Neuron (in vitro differentiated cells): ENCODE data around the gene PODXL2.
"Not testable (repeated sequence)": the region's sequence is repeated elsewhere in the genome, so short reads cannot be mapped to it uniquely, and the experiment has no call there.

ENCODE experiments used
- H2AFZ ChIP-seq: one replicate; pipeline ENCODE4 v1.6.1; 2013; ENCODE audit warnings: low read depth, mild to moderate bottlenecking, inconsistent platforms, low read length, moderate library complexity
- H3K27me3 ChIP-seq: one replicate; pipeline ENCODE4 v1.6.1; 2013; ENCODE audit warnings: low read length; ENCODE audit not compliant: insufficient read depth
- H3K36me3 ChIP-seq: one replicate; pipeline ENCODE4 v1.6.1; 2013; ENCODE audit warnings: low read length; ENCODE audit not compliant: insufficient read depth
- H3K4me1 ChIP-seq: one replicate; pipeline ENCODE4 v1.6.1; 2013; ENCODE audit warnings: low read length; ENCODE audit not compliant: insufficient read depth
- H3K4me3 ChIP-seq: 2 replicates; pipeline ENCODE4 v1.5.1; 2013; ENCODE audit warnings: mild to moderate bottlenecking, low read length, moderate library complexity
- H3K9me3 ChIP-seq: one replicate; pipeline ENCODE4 v1.6.1; 2013; ENCODE audit warnings: low read length

The PODXL2 gene

GRCh38 chr3:127646501-127647046 lies 17.6 kb downstream of the PODXL2 start:
- peaks cover 50% of the 10 kb centered on the region for H3K36me3 ChIP-seq
- no peak overlapping the region for H3K4me3 ChIP-seq
- H3K9me3 ChIP-seq, result no peaks in the 10 kb centered on the region

DNA sequence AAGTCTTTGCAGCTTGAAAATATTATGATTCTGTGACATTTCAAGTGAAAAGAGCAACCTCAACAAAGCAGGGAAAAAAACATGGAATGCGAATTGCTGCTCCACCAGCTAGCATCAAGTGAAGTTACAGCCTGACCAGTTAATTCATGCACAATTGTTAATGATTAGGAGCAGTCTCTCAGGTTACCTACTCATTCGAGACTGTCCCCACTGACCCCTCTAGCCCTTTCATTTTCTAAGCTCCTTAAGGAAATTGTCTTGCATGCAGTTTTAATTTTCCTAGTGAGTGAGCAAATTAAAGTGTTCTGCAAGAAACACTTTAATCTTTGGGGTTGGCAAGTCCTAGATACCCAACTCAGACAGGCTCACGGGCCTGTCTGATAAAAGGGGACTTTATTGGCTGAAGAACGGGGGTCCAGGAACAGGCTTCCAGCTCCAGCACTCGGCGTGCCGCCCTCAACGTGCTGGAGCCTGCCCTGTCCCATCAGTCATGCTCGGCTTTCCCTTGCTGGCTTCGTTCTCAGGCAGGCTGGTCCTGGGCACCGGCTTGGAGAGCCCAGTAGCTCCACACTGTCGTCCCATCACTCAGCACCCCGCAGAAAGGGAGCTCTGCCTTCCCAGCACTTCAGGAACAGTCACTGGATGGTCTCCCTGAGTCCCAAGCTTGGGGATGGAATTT lies 18.3 kb downstream of the PODXL2 start:
- no peak overlapping the region for H2AFZ ChIP-seq
- peaks cover 52% of the 10 kb centered on the region for H3K36me3 ChIP-seq
- no peak overlapping the region for H3K4me3 ChIP-seq
- H3K4me1 ChIP-seq, result no peaks in the 10 kb centered on the region
- no peaks in the 10 kb centered on the region for H3K27me3 ChIP-seq
- H3K9me3 ChIP-seq, result no peaks in the 10 kb centered on the region

More at GRCh38 chr3:127646501-127647046, 17.6 kb downstream of the PODXL2 start:
- Histone ChIP-seq H3K27me3 (no peaks in the 10 kb centered on the region), H3K4me1 (no peaks in the 10 kb centered on the region), H2AFZ (no peak overlapping the region)

- Histone ChIP-seq H2AFZ (no peak overlapping the region), H3K9me3 (no peaks in the 10 kb centered on the region), H3K36me3 (peaks cover 51% of the 10 kb centered on the region), H3K4me1 (no peaks in the 10 kb centered on the region), H3K4me3 (no peak overlapping the region), H3K27me3 (no peaks in the 10 kb centered on the region)
Measured at GRCh38 chr3:127647845-127648204, 18.8 kb downstream of the PODXL2 start.

GRCh38 chr3:127650236-127650635 lies 21.3 kb downstream of the PODXL2 start:
- Histone ChIP-seq H3K27me3 (no peaks in the 10 kb centered on the region), H3K4me3 (no peak overlapping the region), H3K9me3 (no peaks in the 10 kb centered on the region), H3K36me3 (peaks cover 48% of the 10 kb centered on the region), H3K4me1 (no peaks in the 10 kb centered on the region), H2AFZ (no peak overlapping the region)

DNA sequence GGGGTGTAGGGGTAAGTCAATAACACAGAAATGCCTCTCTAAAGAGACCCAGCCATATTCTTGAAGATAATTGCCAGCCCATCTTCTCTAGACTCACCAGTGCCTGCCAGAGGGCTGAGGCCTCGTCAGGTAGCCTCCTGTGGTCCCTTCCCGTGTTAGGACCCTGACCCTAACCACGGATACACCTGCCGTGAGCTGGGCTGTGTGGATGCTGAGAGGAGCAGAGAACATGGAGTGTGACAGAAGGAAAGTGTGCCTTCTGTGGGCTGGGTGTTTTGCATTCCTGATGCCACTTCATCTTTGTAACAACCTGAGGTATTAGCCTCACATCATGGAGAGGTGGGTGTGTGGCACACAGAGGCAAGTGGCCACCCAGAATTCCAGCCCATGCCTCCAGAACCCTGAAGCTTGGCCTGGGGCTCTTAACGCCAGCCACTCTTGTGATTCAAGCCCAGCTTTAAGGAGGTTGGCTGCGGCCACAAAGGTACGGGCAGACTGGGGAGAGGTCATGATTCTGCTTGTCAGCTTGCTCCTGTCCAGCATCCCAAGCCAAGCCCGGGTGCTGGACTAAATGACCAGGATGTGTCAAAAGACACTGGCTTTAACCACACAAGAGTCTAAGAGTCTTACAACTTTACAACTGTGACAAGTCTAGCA lies 22.7 kb downstream of the PODXL2 start:
- Histone ChIP-seq H3K9me3 (no peaks in the 10 kb centered on the region), H3K27me3 (no peaks in the 10 kb centered on the region), H3K36me3 (peaks cover 45% of the 10 kb centered on the region), H3K4me3 (no peak overlapping the region), H2AFZ (no peak overlapping the region), H3K4me1 (no peaks in the 10 kb centered on the region)

DNA sequence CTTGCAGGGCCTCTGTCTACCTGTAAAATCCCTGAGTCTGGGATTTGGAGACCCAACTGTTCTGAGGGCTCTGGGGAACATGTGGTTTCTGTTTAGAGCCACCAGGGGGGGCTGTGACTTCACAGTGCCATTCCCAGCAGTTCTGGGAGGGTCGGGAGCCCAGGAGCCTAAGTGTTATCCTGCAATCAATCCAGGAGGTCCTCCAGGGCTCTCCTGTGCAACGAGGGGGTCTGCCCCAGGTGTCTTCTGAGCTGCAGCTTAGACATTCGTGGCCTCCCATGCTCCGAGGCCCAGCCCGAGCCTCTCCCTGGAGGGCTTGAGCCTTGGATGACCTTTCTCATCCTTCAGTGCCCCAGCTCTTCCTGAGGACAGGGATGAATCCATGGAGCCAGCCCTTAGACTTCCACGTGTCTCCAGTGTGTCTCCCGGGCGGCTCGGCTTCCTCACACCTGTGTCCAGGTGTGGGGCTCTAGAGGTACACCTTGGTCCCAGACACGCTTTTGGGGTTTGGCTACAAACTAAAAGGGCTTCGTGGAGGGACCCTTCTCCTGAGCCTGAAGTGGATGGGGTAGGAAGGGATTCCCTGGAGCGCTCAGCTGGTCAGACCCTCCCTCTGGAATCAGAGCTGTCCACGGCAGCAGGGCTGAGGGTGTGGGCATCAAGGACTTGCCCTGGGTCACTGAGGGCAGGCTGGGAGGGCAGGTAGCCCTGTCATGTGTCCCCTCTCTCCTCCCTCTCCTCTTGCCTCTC lies 23.4 kb downstream of the PODXL2 start:
- H3K4me1 ChIP-seq, result no peaks in the 10 kb centered on the region
- H3K4me3 ChIP-seq, result no peak overlapping the region
- no peak overlapping the region for H2AFZ ChIP-seq
- no peaks in the 10 kb centered on the region for H3K9me3 ChIP-seq
- no peaks in the 10 kb centered on the region for H3K27me3 ChIP-seq
- peaks cover 47% of the 10 kb centered on the region for H3K36me3 ChIP-seq

GRCh38 chr3:127654374-127654773 lies 25.4 kb downstream of the PODXL2 start:
- H3K4me3 ChIP-seq, result no peak overlapping the region
- no peak overlapping the region for H2AFZ ChIP-seq
- peaks cover 40% of the 10 kb centered on the region for H3K36me3 ChIP-seq
- no peaks in the 10 kb centered on the region for H3K9me3 ChIP-seq
- no peaks in the 10 kb centered on the region for H3K27me3 ChIP-seq
- H3K4me1 ChIP-seq, result no peaks in the 10 kb centered on the region

DNA sequence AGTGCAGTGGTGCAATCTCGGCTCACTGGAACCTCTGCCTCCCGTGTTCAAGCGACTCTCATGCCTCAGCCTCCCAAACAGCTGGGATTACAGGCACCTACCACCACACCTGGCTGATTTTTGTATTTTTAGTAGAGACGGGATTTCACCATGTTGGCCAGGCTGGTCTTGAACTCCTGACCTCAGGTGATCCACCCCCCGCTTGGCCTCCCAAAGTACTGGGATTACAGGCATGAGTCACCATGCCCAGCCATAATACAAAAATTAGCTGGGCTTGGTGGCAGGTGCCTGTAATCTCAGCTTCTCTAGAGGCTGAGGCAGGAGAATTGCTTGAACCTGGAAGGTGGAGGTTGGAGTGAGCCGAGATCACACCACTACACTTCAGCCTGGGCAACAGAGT lies 26.0 kb downstream of the PODXL2 start:
- peaks cover 43% of the 10 kb centered on the region for H3K36me3 ChIP-seq
- H3K4me1 ChIP-seq, H3K9me3 ChIP-seq, H3K4me3 ChIP-seq, H3K27me3 ChIP-seq, H2AFZ ChIP-seq: not testable (repeated sequence)

GRCh38 chr3:127655641-127656040 lies 26.7 kb downstream of the PODXL2 start:
- Histone ChIP-seq H3K9me3 (no peaks in the 10 kb centered on the region), H3K36me3 (peaks cover 46% of the 10 kb centered on the region), H3K4me3 (no peak overlapping the region), H3K4me1 (peaks cover 8% of the 10 kb centered on the region), H3K27me3 (no peaks in the 10 kb centered on the region), H2AFZ (no peak overlapping the region)

DNA sequence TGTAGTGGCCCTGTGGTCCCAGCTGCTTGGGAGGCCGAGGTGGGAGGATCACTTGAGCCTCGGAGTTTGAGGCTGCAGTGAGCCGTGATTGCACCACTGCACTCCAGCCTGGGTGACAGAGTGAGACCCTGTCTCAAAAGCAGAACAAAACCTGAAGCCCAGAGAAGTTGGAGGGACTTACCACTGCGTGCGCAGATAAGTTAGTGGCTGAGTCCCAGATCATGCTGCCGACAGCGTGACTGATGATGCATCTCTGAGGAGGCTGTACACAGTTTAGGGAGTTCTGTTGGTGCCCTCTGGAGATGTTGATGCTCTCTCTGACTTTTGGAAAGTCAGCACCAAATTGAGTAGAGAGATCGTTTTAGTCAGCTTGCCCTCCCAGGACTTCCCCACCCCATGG lies 27.9 kb downstream of the PODXL2 start:
- Histone ChIP-seq H3K27me3 (no peaks in the 10 kb centered on the region), H2AFZ (no peak overlapping the region), H3K9me3 (no peaks in the 10 kb centered on the region), H3K36me3 (peaks cover 52% of the 10 kb centered on the region), H3K4me3 (no peak overlapping the region), H3K4me1 (peaks cover 8% of the 10 kb centered on the region)

DNA sequence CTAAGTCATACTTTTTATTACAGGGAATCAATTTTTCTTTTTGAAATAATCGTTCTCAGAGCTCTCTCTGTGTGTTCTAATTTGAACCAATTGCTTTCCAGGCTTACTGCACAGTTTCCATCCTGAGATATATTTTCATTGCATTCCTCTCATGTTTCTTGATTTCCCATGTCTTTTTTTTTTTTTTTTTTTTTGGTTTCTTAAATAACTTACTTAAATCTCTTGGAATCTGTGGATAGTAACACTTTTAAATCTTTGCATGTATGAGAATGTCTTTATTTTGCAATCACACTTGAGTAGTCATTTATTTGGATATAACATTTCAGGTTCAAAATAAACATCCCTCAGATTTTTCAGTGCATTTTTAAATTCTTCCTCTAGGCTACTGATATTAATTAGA lies 29.2 kb downstream of the PODXL2 start:
- H3K36me3 ChIP-seq, result peaks cover 58% of the 10 kb centered on the region
- peaks cover 8% of the 10 kb centered on the region for H3K4me1 ChIP-seq
- no peaks in the 10 kb centered on the region for H3K27me3 ChIP-seq
- no peak overlapping the region for H2AFZ ChIP-seq
- H3K9me3 ChIP-seq, result no peaks in the 10 kb centered on the region
- no peak overlapping the region for H3K4me3 ChIP-seq

DNA sequence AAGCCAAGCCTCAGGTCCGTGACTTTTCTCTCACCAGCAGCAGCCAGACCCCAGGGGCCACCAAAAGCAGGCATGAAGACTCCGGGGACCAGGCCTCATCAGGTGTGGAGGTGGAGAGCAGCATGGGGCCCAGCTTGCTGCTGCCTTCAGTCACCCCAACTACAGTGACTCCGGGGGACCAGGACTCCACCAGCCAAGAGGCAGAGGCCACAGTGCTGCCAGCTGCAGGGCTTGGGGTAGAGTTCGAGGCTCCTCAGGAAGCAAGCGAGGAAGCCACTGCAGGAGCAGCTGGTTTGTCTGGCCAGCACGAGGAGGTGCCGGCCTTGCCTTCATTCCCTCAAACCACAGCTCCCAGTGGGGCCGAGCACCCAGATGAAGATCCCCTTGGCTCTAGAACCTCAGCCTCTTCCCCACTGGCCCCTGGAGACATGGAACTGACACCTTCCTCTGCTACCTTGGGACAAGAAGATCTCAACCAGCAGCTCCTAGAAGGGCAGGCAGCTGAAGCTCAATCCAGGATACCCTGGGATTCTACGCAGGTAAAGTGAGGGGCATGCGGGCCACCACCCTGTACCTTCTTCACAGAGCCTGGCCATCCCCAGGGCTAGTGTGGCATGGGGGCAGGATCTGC lies 31.8 kb downstream of the PODXL2 start:
- Histone ChIP-seq H3K36me3 (peaks cover 69% of the 10 kb centered on the region), H2AFZ (no peak overlapping the region), H3K9me3 (no peaks in the 10 kb centered on the region), H3K4me3 (no peak overlapping the region), H3K4me1 (peaks cover 8% of the 10 kb centered on the region), H3K27me3 (no peaks in the 10 kb centered on the region)

DNA sequence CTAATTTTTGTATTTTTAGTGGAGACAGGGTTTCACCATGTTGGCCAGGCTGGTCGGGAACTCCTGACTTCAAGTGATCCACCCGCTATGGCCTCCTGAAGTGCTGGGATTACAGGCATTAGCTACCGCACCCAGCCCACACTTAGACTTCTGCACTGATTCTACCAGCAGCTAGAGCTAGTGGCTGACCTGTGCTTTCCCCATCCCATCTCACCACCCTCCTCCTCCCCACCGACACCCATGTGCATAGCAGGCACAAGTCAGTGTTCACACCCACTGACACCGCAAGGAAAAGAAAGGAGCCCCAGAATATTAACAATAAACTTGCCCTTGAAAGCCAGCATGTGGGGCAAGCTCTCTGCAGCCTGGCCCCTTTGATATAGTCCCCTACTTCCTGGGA lies 32.6 kb downstream of the PODXL2 start:
- Histone ChIP-seq H3K9me3 (no peaks in the 10 kb centered on the region), H3K4me3 (no peak overlapping the region), H3K36me3 (peaks cover 72% of the 10 kb centered on the region)

More for the DNA sequence above, 32.6 kb downstream of the PODXL2 start:
- no peak overlapping the region for H2AFZ ChIP-seq
- no peaks in the 10 kb centered on the region for H3K27me3 ChIP-seq
- peaks cover 8% of the 10 kb centered on the region for H3K4me1 ChIP-seq
